H9 (cell line): Measurements from ENCODE around the gene LKAAEAR1. TPM values are rescaled to one million over a fixed set of nuclear protein-coding genes. Genes with fewer than 3 reads are reported as not detected.

ENCODE experiments used
- DNase-seq: peaks from one replicate; pipeline ENCODE4 v3.0.0-alpha.2; 2017
- H2AFZ ChIP-seq: one replicate; pipeline ENCODE4 v1.6.1; 2013; ENCODE audit warnings: mild to moderate bottlenecking, low read length, control low read depth, moderate library complexity
- H2AK5ac ChIP-seq: 2 replicates; pipeline ENCODE4 v1.6.1; 2013; ENCODE audit warnings: low read length, control low read depth, mixed read lengths; ENCODE audit not compliant: insufficient read length
- H2BK120ac ChIP-seq: one replicate; pipeline ENCODE4 v1.6.1; 2013; ENCODE audit warnings: low read depth, mild to moderate bottlenecking, low read length, control low read depth, inconsistent platforms; ENCODE audit not compliant: poor library complexity, severe bottlenecking
- H2BK12ac ChIP-seq: 2 replicates; pipeline ENCODE4 v1.6.1; 2013; ENCODE audit warnings: low read length, control low read depth, mixed read lengths, low read depth; ENCODE audit not compliant: insufficient read length
- H2BK15ac ChIP-seq: 2 replicates; pipeline ENCODE4 v1.6.1; 2013; ENCODE audit warnings: low read depth, low read length, control low read depth
- H2BK20ac ChIP-seq: one replicate; pipeline ENCODE4 v1.6.1; 2013; ENCODE audit warnings: low read depth, mild to moderate bottlenecking, low read length, control low read depth, inconsistent platforms; ENCODE audit not compliant: poor library complexity, severe bottlenecking
- H2BK5ac ChIP-seq: 2 replicates; pipeline ENCODE4 v1.6.1; 2013; ENCODE audit warnings: low read length, control low read depth, mixed read lengths; ENCODE audit not compliant: insufficient read length
- H3K14ac ChIP-seq: 2 replicates; pipeline ENCODE4 v1.6.1; 2013; ENCODE audit warnings: low read length, control low read depth; ENCODE audit not compliant: insufficient read depth
- H3K18ac ChIP-seq: 2 replicates; pipeline ENCODE4 v1.6.1; 2013; ENCODE audit warnings: low read depth, mild to moderate bottlenecking, mixed read lengths, low read length, control low read depth; ENCODE audit not compliant: insufficient read length
- H3K23ac ChIP-seq: 2 replicates; pipeline ENCODE4 v1.6.1; 2013; ENCODE audit warnings: low read length, control low read depth, mixed read lengths, low read depth; ENCODE audit not compliant: insufficient read length
- H3K23me2 ChIP-seq: 2 replicates; pipeline ENCODE4 v1.6.1; 2013; ENCODE audit warnings: low read depth, mild to moderate bottlenecking, mixed read lengths, low read length, control low read depth; ENCODE audit not compliant: insufficient read length, poor library complexity, severe bottlenecking
- H3K27ac ChIP-seq: 2 replicates; pipeline ENCODE4 v1.5.1; 2013; ENCODE audit warnings: low read length, control low read depth, mixed read lengths, low read depth; ENCODE audit not compliant: insufficient read length
- H3K27me3 ChIP-seq: 2 replicates; pipeline ENCODE4 v1.6.1; 2013; ENCODE audit warnings: low read length, control low read depth, inconsistent platforms; ENCODE audit not compliant: insufficient read depth
- H3K4ac ChIP-seq: 2 replicates; pipeline ENCODE4 v1.6.1; 2013; ENCODE audit warnings: low read depth, mild to moderate bottlenecking, control low read depth, inconsistent platforms, low read length, moderate library complexity
- H3K4me1 ChIP-seq: 2 replicates; pipeline ENCODE4 v1.6.1; 2013; ENCODE audit warnings: low read length, control low read depth, inconsistent platforms; ENCODE audit not compliant: insufficient read depth
- H3K4me2 ChIP-seq: 2 replicates; pipeline ENCODE4 v1.6.1; 2013; ENCODE audit warnings: low read length, control low read depth, mixed read lengths; ENCODE audit not compliant: insufficient read length, insufficient read depth
- H3K56ac ChIP-seq: 2 replicates; pipeline ENCODE4 v1.6.1; 2013; ENCODE audit warnings: low read depth, mild to moderate bottlenecking, mixed read lengths, low read length, control low read depth; ENCODE audit not compliant: insufficient read length
- H3K79me1 ChIP-seq: 2 replicates; pipeline ENCODE4 v1.6.1; 2013; ENCODE audit warnings: low read depth, mild to moderate bottlenecking, moderate library complexity, low read length, control low read depth, inconsistent platforms; ENCODE audit not compliant: insufficient read depth, poor library complexity, severe bottlenecking
- H3K79me2 ChIP-seq: 2 replicates; pipeline ENCODE4 v1.6.1; 2013; ENCODE audit warnings: low read length, control low read depth, inconsistent platforms; ENCODE audit not compliant: insufficient read depth
- H3K9ac ChIP-seq: 2 replicates; pipeline ENCODE4 v1.6.1; 2013; ENCODE audit warnings: low read length, control low read depth, mixed read lengths; ENCODE audit not compliant: insufficient read length; ENCODE audit errors: extremely low read depth
- H3K9me3 ChIP-seq: one replicate; pipeline ENCODE4 v1.6.1; 2013; ENCODE audit warnings: low read depth, low read length, inconsistent platforms; ENCODE audit not compliant: control insufficient read depth
- H3T11ph ChIP-seq: one replicate; pipeline ENCODE4 v1.6.1; 2013; ENCODE audit warnings: mild to moderate bottlenecking, low read length, control low read depth, inconsistent platforms
- H4K20me1 ChIP-seq: one replicate; pipeline ENCODE4 v1.6.1; 2013; ENCODE audit not compliant: control insufficient read depth, insufficient read length, insufficient read depth
- H4K5ac ChIP-seq: 2 replicates; pipeline ENCODE4 v1.6.1; 2013; ENCODE audit warnings: low read depth, mild to moderate bottlenecking, mixed read lengths, low read length, control low read depth; ENCODE audit not compliant: insufficient read length
- H4K8ac ChIP-seq: replicated peaks from 2 replicates; pipeline ENCODE4 v1.6.1; 2013; ENCODE audit warnings: low read length, control low read depth, mixed read lengths, low read depth; ENCODE audit not compliant: insufficient read length
- H4K91ac ChIP-seq: 2 replicates; pipeline ENCODE4 v1.6.1; 2013; ENCODE audit warnings: low read depth, mild to moderate bottlenecking, moderate library complexity, mixed read lengths, low read length, control low read depth; ENCODE audit not compliant: insufficient read length
- H3K27ac Mint-ChIP-seq, 3 experiments: 2 replicates in 2 of 3; 3 replicates in 1 of 3; pipeline ENCODE4 v1.8.0; 2020 to 2021; ENCODE audit warnings: mixed read lengths in 3 of 3, mild to moderate bottlenecking in 1 of 3, moderate library complexity in 1 of 3
- H3K27me3 Mint-ChIP-seq: 2 replicates; pipeline ENCODE4 v1.8.0; 2021; ENCODE audit warnings: low read depth, mild to moderate bottlenecking, moderate library complexity, mixed read lengths
- H3K36me3 Mint-ChIP-seq, 3 experiments: 2 replicates in 2 of 3; 3 replicates in 1 of 3; pipeline ENCODE4 v1.8.0; 2020 to 2021; ENCODE audit warnings: low read depth in 3 of 3, mixed read lengths in 3 of 3; ENCODE audit not compliant: insufficient read depth in 1 of 3
- H3K4me1 Mint-ChIP-seq, 2 experiments: 2 replicates each; pipeline ENCODE4 v1.8.0; 2020; ENCODE audit warnings: mixed read lengths in 2 of 2
- H3K4me3 Mint-ChIP-seq, 2 experiments: 2 replicates in 1 of 2; 3 replicates in 1 of 2; pipeline ENCODE4 v1.8.0; 2020 to 2021; ENCODE audit warnings: mild to moderate bottlenecking in 2 of 2, mixed read lengths in 2 of 2, moderate library complexity in 1 of 2
- H3K9me3 Mint-ChIP-seq, 2 experiments: 2 replicates in 1 of 2; 3 replicates in 1 of 2; pipeline ENCODE4 v1.8.0; 2020; ENCODE audit warnings: mild to moderate bottlenecking in 2 of 2, mixed read lengths in 2 of 2, moderate library complexity in 1 of 2
- WGBS: extraction: QIAGEN DNeasy Blood & Tissue Kit; methylation state at CpG from one replicate; pipeline ENCODE4 v1.1.7; 2013; ENCODE audit warnings: missing lambda C conversion rate, low lambda C conversion rate, mixed read lengths; ENCODE audit not compliant: insufficient read length; ENCODE audit errors: extremely low coverage; 5-methylcytosine and 5-hydroxymethylcytosine counted together
- total RNA-seq: library from RNA; stranded (reverse); gene quantifications from 2 replicates; pipeline ENCODE4 v1.2.1, GENCODE V29; 2021
- TF ChIP-seq, protein P1 (sequence below): fragments of 200-600 bp; sonication (generic); conservative IDR thresholded peaks from 3 replicates; pipeline ENCODE4 v1.8.0; 2021; ENCODE audit warnings: antibody characterized with exemption, mild to moderate bottlenecking

The LKAAEAR1 gene
- total RNA-seq, 1 experiment from 2014 or later: 0.39 TPM

GRCh38 chr20:64095927-64096326, 11.7 kb upstream of the LKAAEAR1 start:
- Histone ChIP-seq H2AFZ (no peak overlapping the region), H3K79me2 (no peaks in the 10 kb centered on the region), H4K5ac (no peak overlapping the region), H3T11ph (no peak overlapping the region), H2BK15ac (no peak overlapping the region), H3K14ac (no peak overlapping the region; the same call in 1 of the 2 replicates), H3K79me1 (no peaks in the 10 kb centered on the region), H3K9ac (no peak overlapping the region), H2BK12ac (no peak overlapping the region), H2BK120ac (no peak overlapping the region), H3K4me1 (no peaks in the 10 kb centered on the region; the same call in 1 of the 2 replicates), H3K9me3 (no peaks in the 10 kb centered on the region), H3K4ac (no peak overlapping the region), H3K23me2 (no peaks in the 10 kb centered on the region), H2BK20ac (no peak overlapping the region), H3K18ac (no peak overlapping the region), H4K8ac (no peak overlapping the region), H4K91ac (no peak overlapping the region), H4K20me1 (no peaks in the 10 kb centered on the region), H3K27me3 (no peaks in the 10 kb centered on the region), H3K4me2 (no peak overlapping the region), H2AK5ac (no peak overlapping the region), H3K27ac (no peak overlapping the region), H2BK5ac (no peak overlapping the region), H3K56ac (no peak overlapping the region), H3K23ac (no peak overlapping the region)
- Mint-ChIP-seq H3K9me3 (peaks cover 5% of the 10 kb centered on the region in 2 experiments), H3K4me3 (no peak overlapping the region), H3K36me3 (peaks cover 2 to 5% (median 2%) of the 10 kb centered on the region in 3 experiments; a peak in 5 of 7 replicates), H3K27me3 (peaks cover 26% of the 10 kb centered on the region), H3K4me1 (peaks cover 6 to 11% of the 10 kb centered on the region in 2 experiments), H3K27ac (no peak overlapping the region)
- no peak for DNase-seq
- TF ChIP-seq, protein P1, sequence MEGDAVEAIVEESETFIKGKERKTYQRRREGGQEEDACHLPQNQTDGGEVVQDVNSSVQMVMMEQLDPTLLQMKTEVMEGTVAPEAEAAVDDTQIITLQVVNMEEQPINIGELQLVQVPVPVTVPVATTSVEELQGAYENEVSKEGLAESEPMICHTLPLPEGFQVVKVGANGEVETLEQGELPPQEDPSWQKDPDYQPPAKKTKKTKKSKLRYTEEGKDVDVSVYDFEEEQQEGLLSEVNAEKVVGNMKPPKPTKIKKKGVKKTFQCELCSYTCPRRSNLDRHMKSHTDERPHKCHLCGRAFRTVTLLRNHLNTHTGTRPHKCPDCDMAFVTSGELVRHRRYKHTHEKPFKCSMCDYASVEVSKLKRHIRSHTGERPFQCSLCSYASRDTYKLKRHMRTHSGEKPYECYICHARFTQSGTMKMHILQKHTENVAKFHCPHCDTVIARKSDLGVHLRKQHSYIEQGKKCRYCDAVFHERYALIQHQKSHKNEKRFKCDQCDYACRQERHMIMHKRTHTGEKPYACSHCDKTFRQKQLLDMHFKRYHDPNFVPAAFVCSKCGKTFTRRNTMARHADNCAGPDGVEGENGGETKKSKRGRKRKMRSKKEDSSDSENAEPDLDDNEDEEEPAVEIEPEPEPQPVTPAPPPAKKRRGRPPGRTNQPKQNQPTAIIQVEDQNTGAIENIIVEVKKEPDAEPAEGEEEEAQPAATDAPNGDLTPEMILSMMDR: no peak
- no CpG with 5 or more reads among the region's 11 CpGs for WGBS
